NCI-H2171 (cell line): ENCODE results near the gene PLA2G4E.

Experiments
- DNase-seq: peaks from one replicate; lab custom pipeline; 2025; lab: John Stamatoyannopoulos, UW

Gene PLA2G4E

DNA sequence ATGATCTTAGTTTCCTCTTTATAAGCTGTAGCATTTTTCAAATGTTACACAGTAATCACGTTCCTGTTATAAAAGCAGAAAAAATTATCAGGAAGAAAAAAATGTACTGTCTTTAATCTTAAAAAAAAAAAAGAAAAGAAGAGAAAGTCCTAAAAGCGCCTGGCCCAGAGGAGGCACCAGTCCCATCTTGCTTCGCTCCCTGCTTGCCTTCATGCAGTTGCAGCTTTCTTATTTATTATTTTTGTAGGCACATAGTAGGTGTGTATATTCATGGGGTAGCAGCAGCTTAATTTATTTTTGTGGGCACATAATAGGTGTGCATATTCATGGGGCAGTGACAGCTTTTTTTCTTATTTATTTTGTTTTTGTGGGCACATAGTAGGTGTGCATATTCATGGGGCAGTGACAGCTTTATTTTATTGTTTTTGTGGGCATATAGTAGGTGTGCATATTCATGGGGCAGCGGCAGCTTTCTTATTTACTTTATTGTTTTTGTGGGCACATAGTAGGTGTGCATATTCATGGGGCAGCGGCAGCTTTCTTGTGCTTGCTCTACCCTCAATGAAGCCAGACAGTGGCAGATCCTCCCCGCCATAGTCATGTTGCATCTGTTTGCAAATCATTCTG lies 43.0 kb downstream of the PLA2G4E start:
- DNase-seq, result no peak

GRCh38 chr15:41975669-41976068 lies 45.2 kb downstream of the PLA2G4E start:
- no peak for DNase-seq

DNA sequence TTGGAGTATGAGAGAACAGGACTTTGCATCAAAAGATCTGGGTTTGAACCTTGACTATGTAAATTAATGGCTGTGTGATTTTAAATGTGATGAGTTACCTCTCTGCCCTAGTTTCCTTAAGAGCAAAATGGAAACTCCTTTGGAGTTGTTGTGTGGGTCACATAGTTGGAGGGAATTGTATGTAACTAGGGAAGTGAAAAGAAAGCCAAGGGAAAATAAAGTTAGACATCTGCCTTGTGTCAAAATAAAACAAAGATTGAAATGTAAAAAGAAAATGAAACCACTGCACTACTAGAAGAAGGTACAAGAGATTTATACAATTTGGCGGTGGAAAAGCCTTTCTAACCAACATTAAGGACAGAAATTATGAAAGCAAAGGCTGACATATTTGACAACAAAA lies 46.8 kb downstream of the PLA2G4E start:
- no peak for DNase-seq

GRCh38 chr15:41972253-41973242 lies 48.3 kb downstream of the PLA2G4E start, which contains the start of gene EHD4:
Gene EHD4 (minus strand): TSS chr15:41972557. CDS start chr15:41972494, 63 bp downstream.
- peak; percentile 99 for DNase-seq

DNA sequence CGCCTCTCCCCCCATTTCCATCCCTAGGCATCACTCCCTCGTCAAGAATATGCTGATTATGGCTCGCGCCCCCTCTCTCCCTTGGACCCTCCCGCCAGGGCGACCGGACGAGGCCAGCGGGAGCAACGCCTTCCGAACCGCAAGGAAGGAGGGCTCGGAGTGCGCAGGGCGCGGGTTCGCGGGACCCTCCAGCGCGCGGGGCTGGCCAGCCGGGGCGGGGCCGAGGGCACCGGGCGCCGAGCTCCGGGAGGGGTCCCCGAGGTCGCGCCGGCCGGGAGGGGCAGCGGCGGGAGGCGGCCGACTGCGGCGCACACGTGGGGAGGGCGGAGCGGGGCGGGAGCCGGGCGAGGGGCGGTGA lies 49.0 kb downstream of the PLA2G4E start:
- no peak for DNase-seq

- peak; percentile 50 for DNase-seq
Measured at GRCh38 chr15:41971089-41971894, 49.5 kb downstream of the PLA2G4E start.

DNA sequence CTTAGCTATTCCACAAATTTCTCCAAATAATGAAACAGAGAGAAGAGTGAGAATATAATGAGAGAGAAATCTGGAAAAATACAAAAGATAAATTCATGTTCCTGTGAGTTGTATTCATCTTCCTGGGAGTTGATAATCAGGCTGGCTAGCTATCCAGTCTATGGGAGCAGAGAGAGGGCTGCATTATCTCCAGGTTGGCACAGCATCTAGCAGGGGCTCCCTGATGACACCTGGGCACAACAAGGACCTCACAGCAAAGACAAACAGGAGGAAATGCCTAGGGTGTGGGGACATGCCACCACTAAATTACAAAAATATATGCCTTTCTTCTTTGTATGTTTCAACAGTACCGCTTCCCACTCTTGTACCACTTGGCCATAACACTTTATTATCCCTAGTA lies 50.4 kb downstream of the PLA2G4E start:
- DNase-seq, result no peak

DNA sequence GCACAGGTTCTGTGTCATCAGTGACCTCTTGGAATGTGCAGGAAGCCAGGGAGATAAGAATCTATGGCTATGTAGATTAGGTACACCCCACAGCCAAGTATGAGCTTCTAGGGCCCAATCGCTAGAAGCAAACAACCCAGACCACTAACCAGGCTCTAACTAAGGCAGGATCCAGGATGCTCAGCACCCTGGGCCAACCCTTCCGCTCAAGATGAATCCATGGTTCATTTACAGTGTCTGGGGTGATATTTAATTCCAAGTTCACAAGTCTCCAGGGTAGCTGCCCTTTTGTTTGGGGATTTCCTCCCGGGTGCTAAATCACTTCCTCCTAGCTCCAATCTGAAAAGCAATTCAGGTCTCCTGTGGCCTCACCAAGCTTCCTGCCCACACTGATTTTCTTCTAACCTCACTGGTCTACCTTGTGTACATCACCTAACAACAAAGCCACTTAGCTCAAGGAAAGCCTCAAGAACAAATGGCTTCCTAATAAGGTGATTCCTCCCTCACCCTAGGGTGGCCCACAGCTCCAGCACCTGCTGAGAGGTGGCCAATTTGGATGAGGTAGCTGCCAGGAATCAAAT lies 50.9 kb downstream of the PLA2G4E start:
- no peak for DNase-seq

GRCh38 chr15:41968701-41969100 lies 52.1 kb downstream of the PLA2G4E start:
- no peak for DNase-seq

GRCh38 chr15:41967506-41968206 lies 53.2 kb downstream of the PLA2G4E start:
- DNase-seq, result no peak

DNA sequence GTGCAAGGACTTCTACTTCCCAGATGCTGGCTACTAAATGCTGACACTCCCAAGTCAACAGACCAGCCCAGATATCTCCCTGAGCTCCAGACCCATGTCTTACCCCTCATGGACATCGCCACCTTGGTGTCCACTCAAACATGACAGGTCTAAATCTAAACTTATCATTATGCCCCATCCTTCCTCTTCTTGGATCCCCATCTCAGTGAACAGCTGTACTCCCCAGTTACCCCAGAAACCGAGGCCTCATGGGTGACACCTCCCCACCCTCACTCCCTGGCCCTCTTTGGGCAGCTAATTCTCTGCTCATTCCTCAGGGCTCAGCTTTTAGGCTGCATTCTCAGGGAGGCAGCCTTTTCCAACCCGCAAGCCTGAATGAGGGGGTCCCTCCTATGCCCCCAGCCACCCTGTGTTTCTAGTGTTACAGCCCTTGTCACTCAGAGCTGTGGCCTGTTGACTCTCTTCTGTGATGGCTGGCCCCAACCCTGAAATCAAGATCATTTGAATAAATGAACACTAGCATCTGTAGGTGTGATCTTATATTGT lies 53.8 kb downstream of the PLA2G4E start:
- no peak for DNase-seq

DNA sequence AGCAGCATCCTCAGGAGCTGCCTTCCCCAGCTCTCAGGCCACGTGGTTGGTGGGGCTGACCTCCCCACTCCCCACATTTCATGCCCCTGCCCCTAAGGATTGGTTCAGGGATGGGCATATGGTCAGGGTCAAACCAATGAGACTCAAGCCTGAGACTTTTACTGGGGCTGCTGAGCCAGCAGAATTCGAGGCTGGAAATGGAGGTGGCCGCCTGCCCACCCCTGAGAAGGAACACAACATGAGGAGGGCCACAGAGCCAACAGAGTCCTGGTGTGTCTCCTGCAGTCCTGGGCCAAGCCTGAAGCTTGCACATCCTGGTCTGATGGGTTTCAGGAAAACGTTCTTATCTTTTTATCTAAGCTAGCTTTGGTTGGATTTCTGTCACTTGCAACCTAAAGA lies 54.4 kb downstream of the PLA2G4E start:
- DNase-seq, result no peak

DNA sequence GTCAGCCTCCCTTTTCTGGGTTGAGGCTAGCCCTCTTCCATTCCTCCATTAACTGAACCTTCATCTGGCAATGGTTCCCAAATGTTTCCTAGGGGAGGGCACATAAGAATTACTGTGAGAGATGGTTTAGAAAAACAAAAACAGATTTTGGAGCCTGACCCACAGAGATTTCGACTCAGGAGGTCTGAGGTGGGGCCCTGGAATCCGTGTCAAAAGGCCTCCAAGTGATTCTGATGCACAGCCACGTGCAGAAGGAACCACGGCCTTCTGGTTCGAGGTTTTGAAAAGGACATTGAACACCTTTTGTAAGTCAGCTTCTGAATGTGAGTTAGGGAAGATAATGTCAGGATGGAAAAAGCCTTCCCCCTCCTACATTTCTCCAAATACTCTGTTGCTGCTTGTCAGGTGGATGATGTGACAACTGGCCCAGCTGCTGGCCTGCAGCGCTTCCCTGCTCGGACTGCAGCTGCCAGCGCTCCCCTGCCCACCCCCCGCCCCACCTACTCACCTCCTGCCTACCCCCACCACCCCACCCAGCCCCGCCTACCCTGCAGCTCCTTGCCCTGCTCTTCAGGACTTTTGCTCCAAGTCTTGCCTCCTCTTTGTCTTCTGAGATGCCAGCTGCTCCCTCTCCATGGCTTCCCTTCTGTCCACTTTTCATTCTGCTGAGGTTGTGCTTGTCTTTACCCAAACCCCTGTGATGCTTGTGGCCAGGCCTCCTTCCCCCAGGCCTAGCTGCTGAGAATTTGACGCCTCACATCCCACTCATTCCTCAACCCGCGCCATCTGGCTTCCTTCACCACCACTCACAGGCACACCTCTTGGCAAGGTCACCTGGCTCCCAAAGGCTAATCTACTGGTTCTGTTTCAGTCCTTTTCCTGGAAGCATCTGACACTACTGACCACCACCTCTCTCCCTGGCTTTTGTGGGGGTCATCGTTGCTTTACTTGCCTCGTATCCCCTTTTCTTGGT lies 55.1 kb downstream of the PLA2G4E start:
- DNase-seq, result peak; percentile 31

GRCh38 chr15:41961595-41962202 lies 59.1 kb downstream of the PLA2G4E start:
- no peak for DNase-seq

- DNase-seq, result no peak
Measured at GRCh38 chr15:41961001-41961518, 59.8 kb downstream of the PLA2G4E start.

DNA sequence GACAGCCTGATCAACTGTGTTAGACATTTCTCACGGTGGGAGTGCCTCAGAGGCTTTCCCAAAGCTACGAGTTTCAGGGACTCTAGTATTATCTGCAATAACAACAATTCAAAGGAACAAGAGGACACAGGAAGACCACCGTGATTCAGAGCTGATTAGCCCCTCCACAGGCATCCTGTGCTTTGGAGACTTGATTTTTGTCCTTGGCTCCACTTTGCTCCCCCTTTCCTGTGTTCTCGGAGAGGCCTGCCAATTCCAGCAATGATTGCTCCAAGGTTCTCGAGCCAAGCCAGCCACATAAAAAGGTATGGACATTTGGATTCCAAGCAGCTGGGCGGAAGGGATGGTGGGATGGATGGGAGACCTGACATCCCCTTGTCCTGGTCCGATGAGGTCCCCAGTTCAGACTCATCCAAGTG lies 62.8 kb downstream of the PLA2G4E start:
- no peak for DNase-seq

DNA sequence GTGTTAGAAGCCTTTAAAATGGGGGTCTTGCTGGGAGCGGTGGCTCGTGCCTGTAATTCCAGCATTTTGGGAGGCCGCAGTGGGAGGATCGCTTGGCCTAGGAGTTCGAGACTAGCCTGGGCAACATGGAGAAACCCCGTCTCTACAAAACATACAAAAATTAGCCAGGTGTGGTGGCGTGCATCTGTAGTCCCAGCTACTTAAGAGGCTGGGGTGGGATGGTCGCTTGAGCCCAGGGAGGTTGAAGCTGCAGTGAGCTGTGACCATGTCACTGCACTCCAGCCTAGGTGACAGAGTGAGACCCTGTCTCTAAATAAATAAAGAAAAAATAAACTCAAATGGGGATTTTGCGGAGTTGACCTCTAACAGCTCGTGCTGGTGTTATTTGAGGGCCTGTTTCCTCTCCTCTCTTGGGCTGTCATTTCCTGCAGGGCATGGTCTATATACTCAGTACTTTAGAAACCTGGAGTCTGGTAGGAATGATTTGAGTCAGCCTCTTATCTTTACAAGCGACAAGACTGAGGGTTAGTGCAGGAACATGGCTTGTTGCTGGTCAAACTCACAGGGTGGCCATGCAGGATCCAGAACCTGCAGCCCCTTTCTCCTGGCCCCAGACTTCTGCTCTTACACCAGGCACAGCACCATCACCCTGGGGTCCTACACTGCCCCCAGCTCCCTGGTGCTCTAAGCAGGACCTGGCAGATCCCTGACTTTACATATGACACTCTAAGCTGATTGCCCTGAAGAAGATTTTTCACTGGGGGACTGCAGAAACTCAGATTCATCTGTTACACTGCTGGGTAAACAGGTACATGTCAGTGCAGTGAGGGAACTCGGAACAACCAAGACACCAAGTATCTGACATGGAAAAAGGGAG lies 63.6 kb downstream of the PLA2G4E start:
- no peak for DNase-seq
